A172 (cell line): ENCODE measurements around the gene ZBTB1. TPM values are rescaled to one million over a fixed set of nuclear protein-coding genes. Genes with fewer than 3 reads are reported as not detected.
A peak's percentile ranks its signal among the peaks of the same experiment; 100 is the strongest.
"Not testable (repeated sequence)": the region's sequence is repeated elsewhere in the genome, so short reads cannot be mapped to it uniquely, and the experiment has no call there.

Source experiments
- DNase-seq: peaks from one replicate; pipeline ENCODE4 v3.0.0-alpha.2; 2015; ENCODE audit warnings: low spot score
- total RNA-seq: library from RNA; depleted of rRNA; stranded (reverse); fragments of >200 nt; shearing (Covaris generic); gene quantifications from 2 replicates; pipeline ENCODE4 v1.2.3, GENCODE V29; 2014

The ZBTB1 gene
- total RNA-seq, 1 experiment from 2014 or later = 37.8 TPM

DNA sequence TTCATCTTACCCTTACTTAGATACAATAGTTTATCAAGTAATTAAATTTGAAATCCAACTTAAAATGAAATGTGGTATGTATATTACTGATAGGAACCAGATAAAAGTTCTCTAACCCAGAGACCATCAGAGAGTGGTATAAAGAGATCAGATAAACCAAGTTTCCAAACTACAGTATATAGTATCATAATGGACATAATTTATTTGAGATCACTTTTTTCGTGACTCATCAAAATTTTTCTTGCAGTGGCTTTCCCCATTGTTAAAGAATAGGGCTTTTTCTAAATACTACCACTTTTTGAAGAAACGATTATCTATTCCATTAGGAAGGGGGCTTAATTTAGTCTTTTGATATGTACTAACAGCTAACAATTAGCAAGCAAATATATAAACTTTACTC lies 20.8 kb downstream of the ZBTB1 start:
- DNase-seq = no peak

DNA sequence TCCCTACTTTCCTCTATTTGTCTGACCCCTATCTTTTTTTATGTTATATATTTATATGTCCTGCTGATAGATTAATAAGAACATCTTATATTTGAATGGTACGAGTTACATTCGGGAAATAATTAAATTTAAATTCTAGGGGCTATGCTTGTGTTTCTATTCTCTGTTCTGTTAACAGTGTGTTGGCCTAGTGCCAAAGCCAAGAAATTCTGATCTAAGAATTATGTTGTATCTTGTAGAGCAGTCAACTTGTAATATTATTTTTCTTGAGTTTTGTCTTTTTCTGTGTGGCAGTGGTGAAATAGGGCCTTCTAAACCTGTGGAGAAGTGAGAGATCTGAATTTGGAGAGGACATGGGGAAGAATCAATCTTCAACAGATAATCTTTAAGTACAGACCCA lies 27.0 kb downstream of the ZBTB1 start:
- no peak for DNase-seq

DNA sequence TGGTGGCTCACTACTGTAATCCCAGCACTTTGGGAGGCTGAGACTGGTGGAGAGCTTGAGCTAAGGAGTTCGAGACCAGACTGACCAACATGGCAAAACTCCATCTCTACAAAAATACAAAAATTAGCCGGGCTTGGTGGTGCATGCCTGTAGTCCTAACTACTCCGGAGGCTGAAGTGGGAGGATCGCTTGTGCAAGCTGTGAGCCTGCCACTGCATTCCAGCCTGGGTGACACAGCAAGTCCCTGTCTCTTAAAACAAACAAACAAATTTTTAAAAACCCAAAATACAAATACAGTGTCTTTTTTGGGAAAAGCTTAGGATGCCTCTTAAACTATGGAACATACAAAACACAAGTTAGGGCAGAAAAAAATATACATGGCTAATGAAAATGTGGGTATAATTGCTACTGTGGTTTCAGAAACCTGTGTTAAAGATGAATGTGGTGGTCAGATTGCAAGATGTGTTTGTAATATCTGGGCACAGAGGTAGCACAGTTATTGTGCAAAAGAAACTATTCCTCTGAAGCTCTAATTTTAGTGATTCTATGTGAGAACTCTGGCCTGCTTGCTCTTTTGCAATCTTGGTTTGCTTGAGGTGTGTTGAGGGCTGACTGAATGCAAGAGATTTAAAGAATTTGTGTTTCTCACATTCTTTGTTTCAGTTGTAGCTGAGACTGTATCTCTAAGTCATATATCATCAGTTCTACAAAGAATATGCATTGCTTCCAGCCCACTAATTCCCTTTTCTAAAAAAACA lies 32.1 kb downstream of the ZBTB1 start:
- peak; percentile 0 for DNase-seq

DNA sequence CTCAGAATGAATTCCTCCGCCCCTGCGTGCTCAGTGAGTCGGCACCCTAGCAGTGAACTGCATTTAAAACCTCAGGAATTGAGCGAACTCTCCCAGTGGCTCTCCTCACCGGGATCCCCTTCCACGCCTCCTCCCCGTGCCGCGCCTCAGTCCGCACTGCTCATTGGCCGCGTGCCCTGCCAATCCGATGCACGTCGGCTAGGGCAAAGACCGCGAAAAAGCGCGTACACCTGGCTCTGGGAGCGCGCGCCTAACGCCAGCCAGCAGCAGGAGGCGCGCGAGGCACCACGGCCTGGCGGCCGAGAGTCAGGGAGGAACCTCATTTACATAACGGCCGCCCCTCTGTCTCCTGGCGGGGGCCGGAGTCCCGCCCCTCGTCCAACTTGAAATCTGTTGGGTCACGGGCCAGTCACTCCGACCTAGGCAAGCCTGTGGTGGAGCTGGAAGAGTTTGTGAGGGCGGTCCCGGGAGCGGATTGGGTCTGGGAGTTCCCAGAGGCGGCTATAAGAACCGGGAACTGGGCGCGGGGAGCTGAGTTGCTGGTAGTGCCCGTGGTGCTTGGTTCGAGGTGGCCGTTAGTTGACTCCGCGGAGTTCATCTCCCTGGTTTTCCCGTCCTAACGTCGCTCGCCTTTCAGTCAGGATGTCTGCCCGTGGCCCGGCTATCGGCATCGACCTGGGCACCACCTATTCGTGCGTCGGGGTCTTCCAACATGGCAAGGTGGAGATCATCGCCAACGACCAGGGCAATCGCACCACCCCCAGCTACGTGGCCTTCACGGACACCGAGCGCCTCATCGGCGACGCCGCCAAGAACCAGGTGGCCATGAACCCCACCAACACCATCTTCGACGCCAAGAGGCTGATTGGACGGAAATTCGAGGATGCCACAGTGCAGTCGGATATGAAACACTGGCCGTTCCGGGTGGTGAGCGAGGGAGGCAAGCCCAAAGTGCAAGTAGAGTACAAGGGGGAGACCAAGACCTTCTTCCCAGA lies 35.9 kb downstream of the ZBTB1 start, which contains the start of gene HSPA2:
TSS of gene HSPA2 (plus strand) at position 534 of the 995 bp plus-strand sequence. CDS start at position 643, 109 bp downstream.
- no peak for DNase-seq

DNA sequence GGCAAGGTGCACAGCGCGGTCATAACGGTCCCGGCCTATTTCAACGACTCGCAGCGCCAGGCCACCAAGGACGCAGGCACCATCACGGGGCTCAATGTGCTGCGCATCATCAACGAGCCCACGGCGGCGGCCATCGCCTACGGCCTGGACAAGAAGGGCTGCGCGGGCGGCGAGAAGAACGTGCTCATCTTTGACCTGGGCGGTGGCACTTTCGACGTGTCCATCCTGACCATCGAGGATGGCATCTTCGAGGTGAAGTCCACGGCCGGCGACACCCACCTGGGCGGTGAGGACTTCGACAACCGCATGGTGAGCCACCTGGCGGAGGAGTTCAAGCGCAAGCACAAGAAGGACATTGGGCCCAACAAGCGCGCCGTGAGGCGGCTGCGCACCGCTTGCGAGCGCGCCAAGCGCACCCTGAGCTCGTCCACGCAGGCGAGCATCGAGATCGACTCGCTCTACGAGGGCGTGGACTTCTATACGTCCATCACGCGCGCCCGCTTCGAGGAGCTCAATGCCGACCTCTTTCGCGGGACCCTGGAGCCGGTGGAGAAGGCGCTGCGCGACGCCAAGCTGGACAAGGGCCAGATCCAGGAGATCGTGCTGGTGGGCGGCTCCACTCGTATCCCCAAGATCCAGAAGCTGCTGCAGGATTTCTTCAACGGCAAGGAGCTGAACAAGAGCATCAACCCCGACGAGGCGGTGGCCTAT lies 36.8 kb downstream of the ZBTB1 start:
- DNase-seq = no peak

DNA sequence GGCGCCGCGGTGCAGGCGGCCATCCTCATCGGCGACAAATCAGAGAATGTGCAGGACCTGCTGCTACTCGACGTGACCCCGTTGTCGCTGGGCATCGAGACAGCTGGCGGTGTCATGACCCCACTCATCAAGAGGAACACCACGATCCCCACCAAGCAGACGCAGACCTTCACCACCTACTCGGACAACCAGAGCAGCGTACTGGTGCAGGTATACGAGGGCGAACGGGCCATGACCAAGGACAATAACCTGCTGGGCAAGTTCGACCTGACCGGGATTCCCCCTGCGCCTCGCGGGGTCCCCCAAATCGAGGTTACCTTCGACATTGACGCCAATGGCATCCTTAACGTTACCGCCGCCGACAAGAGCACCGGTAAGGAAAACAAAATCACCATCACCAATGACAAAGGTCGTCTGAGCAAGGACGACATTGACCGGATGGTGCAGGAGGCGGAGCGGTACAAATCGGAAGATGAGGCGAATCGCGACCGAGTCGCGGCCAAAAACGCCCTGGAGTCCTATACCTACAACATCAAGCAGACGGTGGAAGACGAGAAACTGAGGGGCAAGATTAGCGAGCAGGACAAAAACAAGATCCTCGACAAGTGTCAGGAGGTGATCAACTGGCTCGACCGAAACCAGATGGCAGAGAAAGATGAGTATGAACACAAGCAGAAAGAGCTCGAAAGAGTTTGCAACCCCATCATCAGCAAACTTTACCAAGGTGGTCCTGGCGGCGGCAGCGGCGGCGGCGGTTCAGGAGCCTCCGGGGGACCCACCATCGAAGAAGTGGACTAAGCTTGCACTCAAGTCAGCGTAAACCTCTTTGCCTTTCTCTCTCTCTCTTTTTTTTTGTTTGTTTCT lies 37.6 kb downstream of the ZBTB1 start:
- DNase-seq = no peak

DNA sequence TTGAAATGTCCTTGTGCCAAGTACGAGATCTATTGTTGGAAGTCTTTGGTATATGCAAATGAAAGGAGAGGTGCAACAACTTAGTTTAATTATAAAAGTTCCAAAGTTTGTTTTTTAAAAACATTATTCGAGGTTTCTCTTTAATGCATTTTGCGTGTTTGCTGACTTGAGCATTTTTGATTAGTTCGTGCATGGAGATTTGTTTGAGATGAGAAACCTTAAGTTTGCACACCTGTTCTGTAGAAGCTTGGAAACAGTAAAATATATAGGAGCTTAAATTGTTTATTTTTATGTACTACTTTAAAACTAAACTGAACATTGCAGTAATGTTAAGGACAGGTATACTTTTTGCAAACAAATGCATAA lies 38.2 kb downstream of the ZBTB1 start:
- DNase-seq = no peak

DNA sequence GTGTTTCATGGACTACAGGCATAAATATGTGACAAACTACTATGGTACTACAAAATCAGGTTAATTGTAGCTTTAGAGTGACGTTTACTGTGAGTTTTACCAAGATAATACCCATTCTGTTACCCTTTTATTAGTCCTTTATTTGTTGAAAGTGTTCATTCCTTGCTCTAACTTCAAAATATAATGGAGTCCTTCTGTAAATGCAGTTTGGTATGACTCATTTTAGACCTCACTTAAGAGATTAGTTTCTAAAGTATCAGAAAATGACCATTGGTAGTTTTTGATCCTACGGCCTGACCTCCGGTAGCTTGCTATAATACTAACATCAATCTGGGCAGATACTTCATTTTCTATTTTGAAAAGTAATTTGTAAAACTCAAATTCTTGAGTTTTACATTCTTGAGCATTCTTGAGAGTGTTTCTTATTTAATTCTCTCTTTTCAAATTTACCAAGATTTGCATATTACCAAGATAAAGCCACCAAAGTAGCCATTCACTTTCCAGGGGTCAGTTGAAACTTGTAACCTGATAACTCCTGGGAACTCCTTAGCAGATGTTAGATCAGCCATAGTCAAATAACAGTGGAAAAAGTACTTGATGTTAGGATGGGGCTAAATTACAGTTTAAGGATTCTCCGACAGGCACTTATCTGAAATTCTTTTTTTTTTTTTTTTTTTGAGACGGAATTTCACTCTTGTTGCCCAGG lies 40.2 kb downstream of the ZBTB1 start:
- DNase-seq = no peak

DNA sequence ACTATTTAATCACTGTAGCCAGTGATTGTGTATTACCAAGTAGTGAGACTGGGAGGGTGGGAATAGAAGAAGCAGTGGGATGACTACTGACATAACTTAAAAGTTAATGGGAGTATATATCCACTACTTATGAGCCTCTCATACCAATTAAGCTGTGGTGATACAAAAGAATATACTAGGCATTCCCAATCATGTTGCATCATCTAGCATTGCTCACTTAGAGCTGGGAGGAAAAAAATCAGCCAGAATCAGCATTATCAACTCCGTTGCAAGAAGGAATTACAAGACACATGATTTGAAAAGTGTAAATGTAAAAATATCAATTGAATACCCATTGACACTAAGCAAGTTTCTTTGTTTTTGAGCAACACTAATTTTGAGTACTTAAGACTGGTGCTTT lies 44.4 kb downstream of the ZBTB1 start:
- no peak for DNase-seq

DNA sequence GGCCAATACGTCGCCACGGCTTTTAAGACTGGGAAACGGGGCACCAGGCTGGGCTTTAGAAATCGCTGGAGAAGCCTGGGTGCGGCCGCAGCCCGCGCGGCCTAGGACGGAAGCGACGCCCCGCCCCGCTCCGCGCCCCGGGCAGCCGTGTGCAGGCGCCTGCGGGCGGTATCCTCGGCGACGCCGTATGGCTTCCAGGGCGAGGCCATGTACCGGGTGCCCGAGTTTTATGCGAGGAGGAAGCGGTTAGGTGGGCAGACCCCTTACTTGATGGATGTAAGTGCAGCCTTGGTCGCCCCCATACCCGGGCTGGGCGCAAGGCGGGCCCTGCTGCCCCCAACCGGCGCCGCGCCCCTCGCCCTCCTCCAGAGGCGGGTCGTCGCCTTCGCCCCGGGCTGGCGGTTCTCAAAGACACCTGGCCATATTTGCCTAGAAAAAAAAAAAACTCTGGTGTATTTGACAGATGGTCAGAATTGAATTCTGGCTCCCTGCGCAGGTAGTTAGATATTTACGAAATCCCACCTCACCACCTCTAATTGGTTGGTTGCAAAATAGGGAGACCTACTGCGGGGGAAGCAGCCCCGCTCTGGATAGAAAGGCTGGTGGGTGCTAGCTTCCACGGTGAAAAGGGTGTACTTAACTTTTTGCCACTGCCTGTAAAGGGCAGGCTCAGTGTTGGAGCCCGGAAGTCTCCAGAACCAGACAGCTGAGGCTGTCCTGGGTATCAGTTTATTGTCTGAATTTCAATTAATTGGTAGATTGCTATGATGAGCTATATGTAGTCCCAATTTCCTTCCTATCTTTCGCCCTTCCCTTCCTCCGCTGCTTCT lies 45.4 kb downstream of the ZBTB1 start, which contains the start of gene PPP1R36:
TSS of gene PPP1R36 (plus strand) at position 171 of the 830 bp plus-strand sequence. CDS start at position 208, 37 bp downstream.
- no peak for DNase-seq

DNA sequence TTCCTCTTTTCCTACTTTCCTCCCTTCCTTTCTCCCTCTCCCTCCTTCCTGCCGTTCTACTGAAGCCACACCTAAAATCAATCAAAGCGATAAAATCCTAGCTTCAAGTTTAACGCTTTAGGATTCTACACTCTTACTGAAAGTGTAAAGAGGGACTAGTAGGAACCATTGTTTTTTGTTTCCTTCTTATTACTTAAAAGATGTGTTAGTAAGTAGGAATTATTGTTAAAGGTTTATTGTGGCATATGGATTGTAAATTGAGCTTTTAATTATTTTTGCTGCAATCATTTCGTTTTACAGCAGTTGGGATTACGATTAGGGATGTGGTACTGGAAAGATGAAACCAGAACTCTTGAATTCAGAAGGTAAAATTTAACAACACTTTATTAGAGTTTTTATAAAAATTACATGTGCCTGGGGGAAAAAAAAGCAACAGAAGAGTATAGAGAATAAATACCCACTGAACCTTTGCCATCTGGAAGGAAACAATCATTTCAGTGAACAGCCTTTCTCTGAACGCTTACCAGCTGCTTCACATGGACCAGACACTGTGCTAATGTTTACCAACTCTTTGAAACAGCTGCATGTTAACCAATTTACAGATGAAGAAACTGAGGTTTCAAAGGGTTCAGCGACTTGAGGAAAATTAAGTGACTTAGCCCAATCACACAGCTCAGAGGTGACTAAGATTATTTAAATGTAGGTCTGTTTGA lies 46.2 kb downstream of the ZBTB1 start:
- no peak for DNase-seq

DNA sequence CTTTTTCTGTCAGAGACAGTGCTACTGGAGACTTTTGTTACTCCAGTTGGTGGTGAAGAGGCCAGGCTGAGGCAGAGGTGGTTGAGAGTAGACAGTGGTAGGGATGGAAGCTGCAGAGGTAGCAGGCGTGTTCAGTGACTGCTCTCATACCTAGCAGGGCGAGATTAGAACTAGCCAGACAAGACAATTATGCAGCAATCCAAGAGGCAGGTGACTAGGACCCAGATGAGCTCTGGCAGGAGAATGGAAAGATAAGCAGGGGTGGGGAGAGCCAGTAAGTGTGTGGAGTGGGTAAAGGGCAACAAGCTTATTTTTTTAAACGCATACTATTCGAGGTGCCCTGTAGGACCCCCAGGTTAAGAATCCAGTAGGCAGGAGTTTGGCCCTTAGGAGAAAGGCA lies 50.0 kb downstream of the ZBTB1 start:
- DNase-seq = no peak

DNA sequence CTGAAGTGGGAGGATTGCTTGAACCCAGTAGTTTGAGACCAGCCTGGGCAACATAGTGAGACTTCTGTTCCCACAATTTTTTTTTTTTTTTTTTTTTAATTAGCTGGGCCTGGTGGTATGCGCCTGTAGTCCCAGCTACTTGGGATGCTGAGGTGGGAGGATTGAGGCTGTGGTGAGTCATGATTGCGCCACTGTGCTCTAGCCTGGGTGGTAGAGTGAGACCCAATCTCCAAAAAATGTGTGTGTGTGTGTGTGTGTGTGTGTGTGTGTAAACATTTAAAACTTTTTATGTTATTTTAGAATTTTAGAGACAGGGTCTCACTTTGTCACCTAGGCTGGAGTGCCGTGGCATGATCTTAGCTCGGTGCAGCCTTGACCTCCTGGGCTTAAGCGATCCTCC lies 52.0 kb downstream of the ZBTB1 start:
- peak; percentile 20 for DNase-seq

DNA sequence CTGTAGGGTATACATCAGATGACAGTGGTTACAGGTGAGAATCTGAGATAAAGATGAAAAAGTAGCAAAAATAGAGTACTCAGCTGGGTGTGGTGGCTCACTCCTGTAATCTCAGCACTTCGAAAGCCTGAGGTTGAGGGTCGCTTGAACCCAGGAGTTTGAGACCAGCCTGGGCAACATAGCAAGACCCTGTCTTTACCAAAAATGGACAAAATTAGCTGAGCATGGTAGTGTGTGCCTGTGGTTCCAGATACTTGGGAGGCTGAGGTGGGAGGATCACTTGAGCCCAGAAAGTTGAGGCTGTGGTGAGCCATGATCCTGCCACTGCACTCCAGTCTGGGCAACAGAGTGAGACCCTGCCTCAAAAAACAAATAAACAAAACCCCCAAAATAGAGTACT lies 53.6 kb downstream of the ZBTB1 start:
- DNase-seq = not testable (repeated sequence)

DNA sequence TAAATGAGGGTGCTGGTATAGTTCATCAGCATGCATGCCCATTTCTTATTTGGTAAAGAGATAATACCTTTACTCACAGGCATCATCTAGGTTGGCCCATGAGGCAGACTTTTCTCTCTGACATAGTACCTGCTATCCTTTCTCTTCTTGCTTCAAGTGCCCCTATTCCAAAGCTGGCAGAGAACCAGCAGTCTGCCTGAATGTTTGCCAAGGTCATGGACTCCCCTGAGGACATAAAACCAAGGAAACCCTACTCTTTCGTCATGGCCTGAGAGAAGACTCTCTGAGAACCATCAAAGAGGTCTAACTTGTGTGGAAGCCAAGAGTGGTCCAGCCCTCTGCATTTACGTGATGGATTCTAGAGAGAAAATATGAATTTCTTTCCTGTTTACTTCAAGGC lies 57.1 kb downstream of the ZBTB1 start:
- no peak for DNase-seq

DNA sequence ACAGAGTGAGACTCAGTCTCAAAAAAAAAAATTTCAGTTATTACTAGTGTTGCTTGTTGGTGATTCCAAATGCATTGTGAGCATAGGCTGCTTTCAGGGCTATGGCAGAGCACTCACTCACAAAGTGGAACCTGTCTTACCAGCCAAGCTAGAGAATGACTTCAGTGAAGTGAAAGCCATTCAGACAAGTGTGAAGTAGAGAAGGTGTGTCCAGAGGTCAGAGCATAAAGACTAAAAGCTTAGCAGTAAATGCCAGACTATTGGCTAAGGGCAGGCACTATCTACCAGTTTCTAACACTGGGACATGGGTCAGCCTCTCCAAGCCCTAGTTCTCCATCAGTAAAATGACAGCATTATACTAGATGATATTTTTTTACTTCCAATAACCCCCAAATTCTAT lies 57.9 kb downstream of the ZBTB1 start:
- DNase-seq = no peak

DNA sequence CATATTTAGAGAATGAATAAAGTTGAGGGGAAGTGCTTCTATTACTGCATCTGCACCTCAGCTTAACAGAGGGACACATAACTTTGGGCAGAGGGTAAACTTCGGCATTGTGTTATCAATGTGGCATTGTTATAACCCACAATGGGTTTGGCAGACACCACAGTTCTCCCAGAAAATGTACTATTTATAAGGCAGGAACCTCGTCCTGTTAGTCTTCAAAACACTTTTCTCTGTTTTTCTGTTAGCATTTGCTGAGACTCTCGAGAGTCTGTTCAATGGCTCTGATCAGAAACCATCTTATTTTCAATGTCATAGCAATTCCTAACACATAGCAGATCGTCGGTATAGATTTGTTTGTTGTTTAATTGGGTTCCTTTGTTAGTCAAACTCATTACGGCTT lies 59.1 kb downstream of the ZBTB1 start:
- no peak for DNase-seq

DNA sequence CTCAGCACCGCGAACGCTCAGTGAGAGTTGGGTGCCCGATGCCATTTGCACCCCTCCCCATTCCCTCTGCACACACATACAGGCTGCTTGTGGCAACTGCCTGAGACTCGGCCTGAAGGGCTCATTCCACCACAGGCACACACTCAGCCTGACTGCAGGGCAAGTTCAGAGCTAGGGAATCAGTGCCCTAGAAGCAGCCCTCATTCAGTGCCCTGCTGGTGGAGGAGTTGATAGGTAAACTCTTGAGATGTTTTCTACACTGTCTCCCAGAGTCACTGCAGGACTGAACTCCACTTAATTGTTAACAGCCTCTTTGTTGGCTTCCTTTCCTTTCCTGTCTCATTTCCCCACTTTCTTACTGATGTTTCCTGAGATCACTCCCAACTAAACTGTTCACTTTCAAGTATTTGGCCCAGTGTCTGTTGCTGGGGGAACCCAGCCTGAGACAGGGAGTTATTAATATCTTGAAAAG lies 62.1 kb downstream of the ZBTB1 start:
- DNase-seq = no peak
